ENCODE measurements around the gene AREG. TPM values are rescaled to one million over a fixed set of nuclear protein-coding genes. Genes with fewer than 3 reads are reported as not detected.
A peak's percentile ranks its signal among the peaks of the same experiment; 100 is the strongest.
"Not testable (repeated sequence)": the region's sequence is repeated elsewhere in the genome, so short reads cannot be mapped to it uniquely, and the experiment has no call there.

The AREG gene, protein sequence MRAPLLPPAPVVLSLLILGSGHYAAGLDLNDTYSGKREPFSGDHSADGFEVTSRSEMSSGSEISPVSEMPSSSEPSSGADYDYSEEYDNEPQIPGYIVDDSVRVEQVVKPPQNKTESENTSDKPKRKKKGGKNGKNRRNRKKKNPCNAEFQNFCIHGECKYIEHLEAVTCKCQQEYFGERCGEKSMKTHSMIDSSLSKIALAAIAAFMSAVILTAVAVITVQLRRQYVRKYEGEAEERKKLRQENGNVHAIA
- not detected in 2 replicates for total RNA-seq
- long read RNA-seq, result 0 reads

DNA sequence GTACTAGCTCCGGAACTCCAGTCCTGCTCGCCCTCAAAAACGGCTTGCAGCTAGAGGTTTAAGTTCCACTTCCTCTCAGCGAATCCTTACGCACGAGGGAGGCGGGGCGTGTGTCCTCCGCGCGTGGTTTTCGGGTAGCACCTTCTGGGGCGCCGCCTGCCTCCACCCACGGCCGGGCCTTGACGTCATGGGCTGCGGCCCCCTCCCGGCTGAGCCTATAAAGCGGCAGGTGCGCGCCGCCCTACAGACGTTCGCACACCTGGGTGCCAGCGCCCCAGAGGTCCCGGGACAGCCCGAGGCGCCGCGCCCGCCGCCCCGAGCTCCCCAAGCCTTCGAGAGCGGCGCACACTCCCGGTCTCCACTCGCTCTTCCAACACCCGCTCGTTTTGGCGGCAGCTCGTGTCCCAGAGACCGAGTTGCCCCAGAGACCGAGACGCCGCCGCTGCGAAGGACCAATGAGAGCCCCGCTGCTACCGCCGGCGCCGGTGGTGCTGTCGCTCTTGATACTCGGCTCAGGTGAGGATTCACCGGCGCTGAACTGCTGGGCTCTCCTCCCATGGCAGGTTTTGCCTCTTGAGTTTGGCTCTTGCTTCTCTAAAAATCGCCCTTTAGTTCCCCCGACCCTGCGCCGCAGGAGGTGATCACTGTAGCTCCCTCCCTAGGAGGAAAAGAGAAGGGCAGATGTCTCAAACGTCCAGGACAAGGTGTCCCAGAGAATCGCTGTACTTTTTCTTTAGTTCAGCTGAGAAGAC lies at the start of gene AREG:
Gene AREG (plus strand): TSS at position 246 of the 752 bp plus-strand sequence. CDS start 210 bp downstream, at position 456.
- Mint-ChIP-seq H3K36me3 (ENCODE audit: low read depth) (no peaks in the 10 kb centered on the region), H3K4me3 (peak within 1 kb of the TSS; percentile 94), H3K27ac (ENCODE audit: unreplicated experiment) (no peak within 1 kb of the TSS), H3K27me3 (ENCODE audit: low read depth) (peaks cover 47% of the 10 kb centered on the region), H3K4me1 (peaks cover 6% of the 10 kb centered on the region), H3K9me3 (no peaks in the 10 kb centered on the region)
- DNase-seq (ENCODE audit: low read depth, low spot score), result peak; percentile 20
- TF ChIP-seq CTCF (conservative IDR thresholded peaks at IDR 0.05), result peak; percentile 66

DNA sequence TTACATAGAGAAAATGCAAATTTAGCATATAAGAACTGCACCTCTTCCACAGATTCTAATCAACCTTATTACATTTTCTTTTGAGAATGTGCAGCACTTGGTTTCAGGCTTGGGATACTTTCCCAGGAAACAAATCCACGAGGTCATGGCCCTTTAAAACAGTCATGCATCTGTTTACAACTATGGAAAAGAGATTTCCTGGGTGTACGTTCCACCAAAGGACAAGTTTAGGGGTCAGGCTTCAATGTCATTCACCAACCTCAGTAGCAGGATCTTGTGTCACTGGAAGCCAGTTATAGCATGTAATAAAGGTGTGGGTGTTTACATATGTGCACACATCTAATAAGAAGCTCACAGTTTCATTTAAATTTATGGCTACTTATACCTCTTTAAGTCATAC lies 49.3 kb upstream of the AREG start:
- TF ChIP-seq CTCF (conservative IDR thresholded peaks at IDR 0.05), result no peak
- DNase-seq (ENCODE audit: low read depth, low spot score), result no peak
- H3K9me3 Mint-ChIP-seq, result no peaks in the 10 kb centered on the region
- no peak overlapping the region for H3K27ac Mint-ChIP-seq (ENCODE audit: unreplicated experiment)
- H3K27me3 Mint-ChIP-seq (ENCODE audit: low read depth), result no peaks in the 10 kb centered on the region
- peaks cover 5% of the 10 kb centered on the region for H3K4me1 Mint-ChIP-seq
- H3K36me3 Mint-ChIP-seq (ENCODE audit: low read depth), result no peaks in the 10 kb centered on the region
- H3K4me3 Mint-ChIP-seq, result no peak overlapping the region

DNA sequence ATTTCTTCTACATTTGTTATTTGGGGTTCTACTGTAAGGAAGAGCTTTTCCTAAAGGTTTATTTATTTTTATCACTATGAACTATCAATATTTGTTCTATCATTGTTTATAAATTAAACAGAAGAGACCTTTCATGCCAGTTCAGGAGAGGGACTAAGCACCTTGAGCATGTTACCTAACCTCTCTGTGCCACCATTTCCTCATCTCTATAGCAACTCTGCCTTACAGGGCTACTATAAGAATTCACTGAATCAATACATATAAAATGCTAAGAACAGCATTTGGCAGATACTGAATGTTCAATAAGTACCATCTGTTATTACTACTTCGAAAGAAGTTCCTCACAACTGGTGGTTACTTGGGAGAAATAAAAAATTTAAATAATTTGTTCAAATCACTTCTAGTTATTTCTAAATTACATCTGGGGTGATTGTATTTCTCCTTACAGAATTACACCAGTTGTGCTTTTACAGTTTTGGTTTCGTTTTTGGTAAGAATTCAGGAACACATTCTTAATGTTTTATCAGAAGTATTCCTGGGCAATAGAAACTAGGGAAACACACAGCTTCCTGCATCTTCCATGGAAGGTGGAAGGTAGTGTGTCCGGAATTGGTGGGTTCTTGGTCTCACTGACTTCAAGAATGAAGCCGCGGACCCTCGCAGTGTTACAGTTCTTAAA lies 47.0 kb upstream of the AREG start:
- Mint-ChIP-seq H3K36me3 (ENCODE audit: low read depth) (no peaks in the 10 kb centered on the region), H3K27ac (ENCODE audit: unreplicated experiment) (no peak overlapping the region), H3K4me1 (peaks cover 5% of the 10 kb centered on the region), H3K9me3 (no peaks in the 10 kb centered on the region), H3K27me3 (ENCODE audit: low read depth) (no peaks in the 10 kb centered on the region), H3K4me3 (no peak overlapping the region)
- DNase-seq (ENCODE audit: low read depth, low spot score), result no peak
- TF ChIP-seq CTCF (conservative IDR thresholded peaks at IDR 0.05), result no peak

GRCh38 chr4:74398894-74399589 lies 45.9 kb upstream of the AREG start:
- H3K4me1 Mint-ChIP-seq; H3K27ac Mint-ChIP-seq (ENCODE audit: unreplicated experiment); H3K36me3 Mint-ChIP-seq (ENCODE audit: low read depth); DNase-seq (ENCODE audit: low read depth, low spot score); H3K9me3 Mint-ChIP-seq; H3K4me3 Mint-ChIP-seq; H3K27me3 Mint-ChIP-seq (ENCODE audit: low read depth): not testable (repeated sequence)

DNA sequence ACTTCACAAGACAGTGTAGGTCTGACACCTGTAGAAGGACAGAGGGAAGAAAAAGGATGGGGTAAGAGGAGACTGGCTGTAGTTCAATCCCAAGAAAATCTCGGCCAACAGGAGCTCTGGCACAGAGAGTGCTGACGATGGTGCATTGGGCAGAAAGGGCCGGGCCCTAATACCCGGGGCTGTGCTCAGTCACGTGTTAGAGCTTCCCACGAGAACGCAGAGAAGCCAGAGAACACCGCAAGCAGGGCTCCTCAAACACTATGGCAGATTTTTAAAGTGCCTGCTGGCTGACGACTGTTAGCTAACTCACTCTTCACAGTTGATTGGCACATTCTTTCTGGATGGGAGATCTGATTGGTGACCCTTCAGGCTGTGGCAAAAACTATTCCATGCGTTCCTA lies 44.5 kb upstream of the AREG start:
- Mint-ChIP-seq H3K27ac (ENCODE audit: unreplicated experiment) (no peak overlapping the region), H3K9me3 (no peaks in the 10 kb centered on the region), H3K4me1 (no peaks in the 10 kb centered on the region), H3K4me3 (no peak overlapping the region), H3K36me3 (ENCODE audit: low read depth) (no peaks in the 10 kb centered on the region), H3K27me3 (ENCODE audit: low read depth) (no peaks in the 10 kb centered on the region)
- no peak for DNase-seq (ENCODE audit: low read depth, low spot score)
- TF ChIP-seq CTCF (conservative IDR thresholded peaks at IDR 0.05), result no peak

Data from neural crest cell (in vitro differentiated cells).